H9 (cell line): Measurements from ENCODE around the gene ISG20L2. TPM values are rescaled to one million over a fixed set of nuclear protein-coding genes. Genes with fewer than 3 reads are reported as not detected.

ENCODE experiments used
- DNase-seq: peaks from one replicate; pipeline ENCODE4 v3.0.0-alpha.2; 2017
- H2AFZ ChIP-seq: one replicate; pipeline ENCODE4 v1.6.1; 2013; ENCODE audit warnings: mild to moderate bottlenecking, low read length, control low read depth, moderate library complexity
- H2AK5ac ChIP-seq: 2 replicates; pipeline ENCODE4 v1.6.1; 2013; ENCODE audit warnings: low read length, control low read depth, mixed read lengths; ENCODE audit not compliant: insufficient read length
- H2BK120ac ChIP-seq: one replicate; pipeline ENCODE4 v1.6.1; 2013; ENCODE audit warnings: low read depth, mild to moderate bottlenecking, low read length, control low read depth, inconsistent platforms; ENCODE audit not compliant: poor library complexity, severe bottlenecking
- H2BK12ac ChIP-seq: 2 replicates; pipeline ENCODE4 v1.6.1; 2013; ENCODE audit warnings: low read length, control low read depth, mixed read lengths, low read depth; ENCODE audit not compliant: insufficient read length
- H2BK15ac ChIP-seq: 2 replicates; pipeline ENCODE4 v1.6.1; 2013; ENCODE audit warnings: low read depth, low read length, control low read depth
- H2BK20ac ChIP-seq: one replicate; pipeline ENCODE4 v1.6.1; 2013; ENCODE audit warnings: low read depth, mild to moderate bottlenecking, low read length, control low read depth, inconsistent platforms; ENCODE audit not compliant: poor library complexity, severe bottlenecking
- H2BK5ac ChIP-seq: 2 replicates; pipeline ENCODE4 v1.6.1; 2013; ENCODE audit warnings: low read length, control low read depth, mixed read lengths; ENCODE audit not compliant: insufficient read length
- H3K14ac ChIP-seq: 2 replicates; pipeline ENCODE4 v1.6.1; 2013; ENCODE audit warnings: low read length, control low read depth; ENCODE audit not compliant: insufficient read depth
- H3K18ac ChIP-seq: 2 replicates; pipeline ENCODE4 v1.6.1; 2013; ENCODE audit warnings: low read depth, mild to moderate bottlenecking, mixed read lengths, low read length, control low read depth; ENCODE audit not compliant: insufficient read length
- H3K23ac ChIP-seq: 2 replicates; pipeline ENCODE4 v1.6.1; 2013; ENCODE audit warnings: low read length, control low read depth, mixed read lengths, low read depth; ENCODE audit not compliant: insufficient read length
- H3K23me2 ChIP-seq: 2 replicates; pipeline ENCODE4 v1.6.1; 2013; ENCODE audit warnings: low read depth, mild to moderate bottlenecking, mixed read lengths, low read length, control low read depth; ENCODE audit not compliant: insufficient read length, poor library complexity, severe bottlenecking
- H3K27ac ChIP-seq: 2 replicates; pipeline ENCODE4 v1.5.1; 2013; ENCODE audit warnings: low read length, control low read depth, mixed read lengths, low read depth; ENCODE audit not compliant: insufficient read length
- H3K27me3 ChIP-seq: 2 replicates; pipeline ENCODE4 v1.6.1; 2013; ENCODE audit warnings: low read length, control low read depth, inconsistent platforms; ENCODE audit not compliant: insufficient read depth
- H3K4ac ChIP-seq: 2 replicates; pipeline ENCODE4 v1.6.1; 2013; ENCODE audit warnings: low read depth, mild to moderate bottlenecking, control low read depth, inconsistent platforms, low read length, moderate library complexity
- H3K4me1 ChIP-seq: 2 replicates; pipeline ENCODE4 v1.6.1; 2013; ENCODE audit warnings: low read length, control low read depth, inconsistent platforms; ENCODE audit not compliant: insufficient read depth
- H3K4me2 ChIP-seq: 2 replicates; pipeline ENCODE4 v1.6.1; 2013; ENCODE audit warnings: low read length, control low read depth, mixed read lengths; ENCODE audit not compliant: insufficient read length, insufficient read depth
- H3K56ac ChIP-seq: 2 replicates; pipeline ENCODE4 v1.6.1; 2013; ENCODE audit warnings: low read depth, mild to moderate bottlenecking, mixed read lengths, low read length, control low read depth; ENCODE audit not compliant: insufficient read length
- H3K79me1 ChIP-seq: 2 replicates; pipeline ENCODE4 v1.6.1; 2013; ENCODE audit warnings: low read depth, mild to moderate bottlenecking, moderate library complexity, low read length, control low read depth, inconsistent platforms; ENCODE audit not compliant: insufficient read depth, poor library complexity, severe bottlenecking
- H3K79me2 ChIP-seq: 2 replicates; pipeline ENCODE4 v1.6.1; 2013; ENCODE audit warnings: low read length, control low read depth, inconsistent platforms; ENCODE audit not compliant: insufficient read depth
- H3K9ac ChIP-seq: 2 replicates; pipeline ENCODE4 v1.6.1; 2013; ENCODE audit warnings: low read length, control low read depth, mixed read lengths; ENCODE audit not compliant: insufficient read length; ENCODE audit errors: extremely low read depth
- H3K9me3 ChIP-seq: one replicate; pipeline ENCODE4 v1.6.1; 2013; ENCODE audit warnings: low read depth, low read length, inconsistent platforms; ENCODE audit not compliant: control insufficient read depth
- H3T11ph ChIP-seq: one replicate; pipeline ENCODE4 v1.6.1; 2013; ENCODE audit warnings: mild to moderate bottlenecking, low read length, control low read depth, inconsistent platforms
- H4K20me1 ChIP-seq: one replicate; pipeline ENCODE4 v1.6.1; 2013; ENCODE audit not compliant: control insufficient read depth, insufficient read length, insufficient read depth
- H4K5ac ChIP-seq: 2 replicates; pipeline ENCODE4 v1.6.1; 2013; ENCODE audit warnings: low read depth, mild to moderate bottlenecking, mixed read lengths, low read length, control low read depth; ENCODE audit not compliant: insufficient read length
- H4K8ac ChIP-seq: replicated peaks from 2 replicates; pipeline ENCODE4 v1.6.1; 2013; ENCODE audit warnings: low read length, control low read depth, mixed read lengths, low read depth; ENCODE audit not compliant: insufficient read length
- H4K91ac ChIP-seq: 2 replicates; pipeline ENCODE4 v1.6.1; 2013; ENCODE audit warnings: low read depth, mild to moderate bottlenecking, moderate library complexity, mixed read lengths, low read length, control low read depth; ENCODE audit not compliant: insufficient read length
- H3K27ac Mint-ChIP-seq, 3 experiments: 2 replicates in 2 of 3; 3 replicates in 1 of 3; pipeline ENCODE4 v1.8.0; 2020 to 2021; ENCODE audit warnings: mixed read lengths in 3 of 3, mild to moderate bottlenecking in 1 of 3, moderate library complexity in 1 of 3
- H3K27me3 Mint-ChIP-seq: 2 replicates; pipeline ENCODE4 v1.8.0; 2021; ENCODE audit warnings: low read depth, mild to moderate bottlenecking, moderate library complexity, mixed read lengths
- H3K36me3 Mint-ChIP-seq, 3 experiments: 2 replicates in 2 of 3; 3 replicates in 1 of 3; pipeline ENCODE4 v1.8.0; 2020 to 2021; ENCODE audit warnings: low read depth in 3 of 3, mixed read lengths in 3 of 3; ENCODE audit not compliant: insufficient read depth in 1 of 3
- H3K4me1 Mint-ChIP-seq, 2 experiments: 2 replicates each; pipeline ENCODE4 v1.8.0; 2020; ENCODE audit warnings: mixed read lengths in 2 of 2
- H3K4me3 Mint-ChIP-seq, 2 experiments: 2 replicates in 1 of 2; 3 replicates in 1 of 2; pipeline ENCODE4 v1.8.0; 2020 to 2021; ENCODE audit warnings: mild to moderate bottlenecking in 2 of 2, mixed read lengths in 2 of 2, moderate library complexity in 1 of 2
- H3K9me3 Mint-ChIP-seq, 2 experiments: 2 replicates in 1 of 2; 3 replicates in 1 of 2; pipeline ENCODE4 v1.8.0; 2020; ENCODE audit warnings: mild to moderate bottlenecking in 2 of 2, mixed read lengths in 2 of 2, moderate library complexity in 1 of 2
- WGBS: extraction: QIAGEN DNeasy Blood & Tissue Kit; methylation state at CpG from one replicate; pipeline ENCODE4 v1.1.7; 2013; ENCODE audit warnings: missing lambda C conversion rate, low lambda C conversion rate, mixed read lengths; ENCODE audit not compliant: insufficient read length; ENCODE audit errors: extremely low coverage; 5-methylcytosine and 5-hydroxymethylcytosine counted together
- total RNA-seq: library from RNA; stranded (reverse); gene quantifications from 2 replicates; pipeline ENCODE4 v1.2.1, GENCODE V29; 2021
- TF ChIP-seq, protein P1 (sequence below): fragments of 200-600 bp; sonication (generic); conservative IDR thresholded peaks from 3 replicates; pipeline ENCODE4 v1.8.0; 2021; ENCODE audit warnings: antibody characterized with exemption, mild to moderate bottlenecking

ISG20L2 gene
- total RNA-seq, 1 experiment from 2014 or later, result 57.6 TPM

DNA sequence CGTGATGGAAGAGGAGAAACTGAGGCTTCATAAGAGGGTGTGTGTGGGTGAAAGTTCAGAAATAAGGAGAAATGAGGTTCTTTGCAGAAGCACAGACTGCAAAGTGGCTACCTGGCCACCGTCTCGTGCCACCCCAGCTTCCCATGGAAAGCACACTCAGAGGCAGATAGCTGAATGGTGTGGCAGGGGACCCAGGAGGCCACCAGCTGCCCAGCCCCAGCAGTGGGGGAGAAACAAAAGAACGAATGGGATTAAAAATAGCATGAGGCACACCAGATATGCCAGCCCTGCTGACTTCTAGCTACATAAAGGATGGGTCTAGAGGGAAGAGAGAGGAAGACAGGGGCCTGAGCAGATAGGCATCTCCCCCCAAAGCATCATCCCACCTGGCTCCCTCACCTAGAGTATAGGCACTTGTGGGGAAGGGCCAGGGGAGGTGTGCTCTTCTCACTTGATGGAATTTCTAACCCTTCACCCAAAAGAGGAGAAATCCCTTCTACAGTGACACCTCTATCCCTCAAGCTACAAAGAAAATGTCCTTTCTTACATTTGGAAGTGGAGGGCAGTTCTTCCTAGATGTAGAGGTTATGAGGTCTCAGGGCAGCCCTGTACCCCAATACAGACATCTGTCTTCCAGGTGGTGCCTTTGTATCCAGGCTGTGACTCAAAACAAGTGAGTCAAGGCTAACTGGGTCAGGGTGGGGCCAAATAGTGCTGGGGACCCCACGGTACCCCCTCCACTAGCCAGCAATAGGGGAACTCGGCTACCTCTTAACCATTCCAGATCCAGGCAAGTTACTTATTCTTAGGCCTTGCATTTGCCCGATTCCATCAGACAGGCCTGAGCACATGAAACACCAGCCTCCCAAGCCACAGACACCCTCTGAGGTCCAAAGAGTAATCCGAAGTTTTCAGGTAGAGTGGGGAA, 19.4 kb upstream of the ISG20L2 start:
- Histone ChIP-seq H3K14ac (peak overlapping the region; percentile 50; the same call in 1 of the 2 replicates), H3K27ac (peak overlapping the region; percentile 96), H2BK20ac (no peak overlapping the region), H3K4me1 (peaks cover 28% of the 10 kb centered on the region), H2BK15ac (no peak overlapping the region), H3T11ph (no peak overlapping the region), H2BK5ac (no peak overlapping the region), H4K8ac (no peak overlapping the region), H3K27me3 (no peaks in the 10 kb centered on the region), H4K5ac (no peak overlapping the region), H4K91ac (no peak overlapping the region), H2BK12ac (peak overlapping the region; percentile 70), H3K23me2 (peaks cover 23% of the 10 kb centered on the region), H3K9ac (peak overlapping the region; percentile 4), H3K79me2 (peaks cover 32% of the 10 kb centered on the region; the same call in 1 of the 2 replicates), H2AK5ac (no peak overlapping the region), H4K20me1 (no peaks in the 10 kb centered on the region), H2AFZ (no peak overlapping the region), H3K79me1 (no peaks in the 10 kb centered on the region), H3K23ac (no peak overlapping the region), H3K56ac (no peak overlapping the region), H3K18ac (peak overlapping the region; percentile 33), H3K4me2 (peak overlapping the region; percentile 53), H3K9me3 (no peaks in the 10 kb centered on the region), H2BK120ac (no peak overlapping the region), H3K4ac (no peak overlapping the region; the same call in 1 of the 2 replicates)
- TF ChIP-seq, protein P1, sequence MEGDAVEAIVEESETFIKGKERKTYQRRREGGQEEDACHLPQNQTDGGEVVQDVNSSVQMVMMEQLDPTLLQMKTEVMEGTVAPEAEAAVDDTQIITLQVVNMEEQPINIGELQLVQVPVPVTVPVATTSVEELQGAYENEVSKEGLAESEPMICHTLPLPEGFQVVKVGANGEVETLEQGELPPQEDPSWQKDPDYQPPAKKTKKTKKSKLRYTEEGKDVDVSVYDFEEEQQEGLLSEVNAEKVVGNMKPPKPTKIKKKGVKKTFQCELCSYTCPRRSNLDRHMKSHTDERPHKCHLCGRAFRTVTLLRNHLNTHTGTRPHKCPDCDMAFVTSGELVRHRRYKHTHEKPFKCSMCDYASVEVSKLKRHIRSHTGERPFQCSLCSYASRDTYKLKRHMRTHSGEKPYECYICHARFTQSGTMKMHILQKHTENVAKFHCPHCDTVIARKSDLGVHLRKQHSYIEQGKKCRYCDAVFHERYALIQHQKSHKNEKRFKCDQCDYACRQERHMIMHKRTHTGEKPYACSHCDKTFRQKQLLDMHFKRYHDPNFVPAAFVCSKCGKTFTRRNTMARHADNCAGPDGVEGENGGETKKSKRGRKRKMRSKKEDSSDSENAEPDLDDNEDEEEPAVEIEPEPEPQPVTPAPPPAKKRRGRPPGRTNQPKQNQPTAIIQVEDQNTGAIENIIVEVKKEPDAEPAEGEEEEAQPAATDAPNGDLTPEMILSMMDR, result 0 out of 3 replicates have a peak, but pooled peaks have one; percentile 3
- Mint-ChIP-seq H3K27me3 (no peaks in the 10 kb centered on the region), H3K36me3 (peaks cover 28 to 36% (median 30%) of the 10 kb centered on the region in 3 experiments), H3K4me3 (peak overlapping the region; percentile 91 to 94), H3K27ac (peak overlapping the region; percentile 98 to 100 (median 99)), H3K9me3 (no peaks in the 10 kb centered on the region), H3K4me1 (peaks cover 56 to 62% of the 10 kb centered on the region in 2 experiments)
- WGBS, result no CpG with 5 or more reads among the region's 8 CpGs
- no peak for DNase-seq
